Inferior parietal cortex (tissue), 1 donor: Measurements from ENCODE around the gene EIF3K.

ENCODE experiments used
- DNase-seq: peaks from one replicate; pipeline ENCODE4 v3.0.0-alpha.2; 2016; ENCODE audit errors: extremely low spot score

The EIF3K gene

GRCh38 chr19:38684078-38684861, 65.3 kb downstream of the EIF3K start:
- no peak for DNase-seq

DNA sequence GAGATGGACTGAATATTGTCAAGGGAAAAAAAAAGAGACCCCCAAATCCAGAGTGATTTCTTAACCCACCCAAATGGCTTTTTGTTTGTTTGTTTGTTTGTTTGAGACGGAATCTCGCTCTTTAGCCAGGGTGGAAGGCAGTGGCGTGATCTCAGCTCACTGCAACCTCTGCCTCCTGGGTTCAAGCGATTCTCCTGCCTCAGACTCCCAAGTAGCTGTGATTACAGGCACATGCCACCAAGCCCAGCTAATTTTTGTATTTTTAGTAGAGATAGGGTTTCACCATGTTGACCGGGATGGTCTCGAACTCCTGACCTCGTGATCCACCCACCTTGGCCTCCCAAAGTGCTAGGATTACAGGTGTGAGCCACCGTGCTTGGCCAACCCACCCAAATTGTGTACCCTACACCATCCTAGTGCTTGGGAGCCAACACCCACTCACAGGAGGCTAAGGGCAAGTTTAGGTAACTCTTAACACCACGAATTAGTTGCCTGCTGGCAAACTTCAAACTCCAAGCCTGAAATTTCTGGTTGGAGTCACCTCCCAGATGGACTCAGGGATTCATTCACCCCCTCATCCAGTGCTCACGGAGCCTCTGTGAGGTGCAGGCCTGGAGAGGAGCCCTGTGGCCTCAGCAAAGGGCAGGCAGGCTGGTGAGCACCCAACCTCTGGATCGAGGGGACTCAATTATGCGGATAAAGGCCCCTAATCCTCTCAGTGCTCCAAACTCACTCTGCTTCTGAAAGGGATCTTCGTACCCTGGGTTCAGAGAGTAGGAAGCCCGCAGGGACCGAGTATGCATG, 66.1 kb downstream of the EIF3K start:
- DNase-seq: no peak

DNA sequence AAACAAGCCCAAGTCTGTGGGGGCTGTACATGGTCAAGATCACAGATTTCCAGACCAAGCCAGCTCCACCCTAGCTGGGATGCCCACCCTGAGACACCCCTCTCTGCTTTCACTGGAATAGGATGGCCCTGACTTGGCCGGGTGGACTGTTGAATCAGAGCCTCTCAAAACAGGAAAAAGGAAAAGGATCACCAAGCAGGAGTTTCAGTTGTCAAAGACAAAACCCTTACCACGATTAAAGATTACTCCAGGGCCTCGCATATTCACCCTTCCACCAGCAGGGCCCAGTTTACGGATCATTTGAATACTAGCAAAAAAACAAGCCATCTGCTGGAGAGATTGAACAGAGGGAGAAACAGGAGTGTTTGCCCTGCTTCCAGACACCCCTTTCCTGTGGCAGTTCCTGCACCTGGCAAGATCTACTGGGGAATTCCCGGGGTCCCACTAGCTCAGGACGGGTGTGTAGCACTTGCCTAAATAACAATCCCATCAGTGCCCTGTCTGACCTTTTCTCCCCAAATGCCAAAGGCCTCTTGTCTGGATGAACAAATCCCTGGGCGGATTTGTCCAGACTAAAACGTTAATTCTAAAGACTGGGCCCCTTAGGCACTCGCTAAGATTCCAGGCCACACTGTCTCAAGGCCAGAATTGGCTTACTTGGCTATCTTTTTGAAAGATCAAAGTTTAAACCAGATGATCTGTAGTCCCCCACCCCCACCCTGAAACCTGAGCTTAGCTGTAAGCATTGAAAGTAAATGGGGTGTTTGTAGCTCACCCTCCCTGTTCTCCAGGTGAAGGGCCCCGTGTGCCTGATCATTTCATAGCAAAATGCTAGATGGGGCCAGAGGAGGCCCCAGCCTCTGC, 66.9 kb downstream of the EIF3K start:
- no peak for DNase-seq

GRCh38 chr19:38686530-38686888, 67.5 kb downstream of the EIF3K start:
- DNase-seq: no peak
